B cell (primary cell): Measurements from ENCODE around the gene SCFD2. TPM values are rescaled to one million over a fixed set of nuclear protein-coding genes. Genes with fewer than 3 reads are reported as not detected.

Source experiments
- ATAC-seq: fragments of 200-7000 bp; cut with Tn5 transposase; one replicate; pipeline ENCODE4 v1.10.0; 2021; ENCODE audit warnings: low read depth, mild to moderate bottlenecking, moderate number of reproducible peaks, moderate library complexity
- CTCF ChIA-PET: fragments of 350-600 bp; sonication (Branson Sonifier 250); formaldehyde crosslinking; loops from one replicate; lab custom pipeline; 2021; ENCODE audit warnings: antibody characterized with exemption, inconsistent platforms; lab: Charles Lee
- POLR2A ChIA-PET: fragments of 350-600 bp; sonication (Branson Sonifier 250); formaldehyde crosslinking; loops from one replicate; lab custom pipeline; 2021; ENCODE audit warnings: antibody characterized with exemption; lab: Charles Lee
- DNase-seq: peaks from one replicate; pipeline ENCODE4 v3.0.0; 2013
- H2AFZ ChIP-seq: 2 replicates; pipeline ENCODE4 v1.6.1; 2012; ENCODE audit warnings: mild to moderate bottlenecking, low read depth, low read length; ENCODE audit not compliant: insufficient read depth, poor library complexity, severe bottlenecking
- H3K27ac ChIP-seq, 2 donors: 1 replicate in 1 of 2; 2 replicates in 1 of 2; pipeline ENCODE4 v1.5.1; 2012 to 2013; ENCODE audit warnings: low read length in 2 of 2, mild to moderate bottlenecking in 2 of 2, moderate library complexity in 1 of 2
- H3K27me3 ChIP-seq, 4 experiments: fragments of 200-600 bp in 1 of 4; sonication (generic) in 1 of 4; replicated peaks in 1 of 4; 1 replicate in 2 of 4; 2 replicates in 2 of 4; pipeline versions ENCODE4 v1.6.1 to v1.7.0; 2013 to 2016; ENCODE audit warnings: low read length in 3 of 4, mild to moderate bottlenecking in 2 of 4, mixed read lengths in 1 of 4, moderate library complexity in 1 of 4; ENCODE audit not compliant: insufficient read depth in 4 of 4, control insufficient read depth in 3 of 4; ENCODE audit errors: control extremely low read depth in 1 of 4
- H3K36me3 ChIP-seq, 2 experiments: replicated peaks in 1 of 2; 1 replicate in 1 of 2; 2 replicates in 1 of 2; pipeline versions ENCODE4 v1.6.1 to v1.7.1; 2013; ENCODE audit warnings: low read length in 1 of 2; ENCODE audit not compliant: insufficient read depth in 2 of 2, control insufficient read depth in 1 of 2; ENCODE audit errors: control extremely low read depth in 1 of 2, extremely low read depth in 1 of 2
- H3K4me1 ChIP-seq, 2 donors: fragments of 200-600 bp in 1 of 2; sonication (generic) in 1 of 2; 1 replicate in 1 of 2; 2 replicates in 1 of 2; pipeline versions ENCODE4 v1.5.1 to v1.6.1; 2013 to 2017; ENCODE audit warnings: low read length in 2 of 2; ENCODE audit not compliant: control insufficient read depth in 2 of 2, insufficient read depth in 2 of 2
- H3K4me2 ChIP-seq: replicated peaks from 2 replicates; pipeline ENCODE3; 2012; ENCODE audit warnings: mild to moderate bottlenecking, low read depth, low read length; ENCODE audit not compliant: poor library complexity, severe bottlenecking
- H3K4me3 ChIP-seq, 5 experiments: fragments of 200-600 bp in 1 of 5; sonication (generic) in 1 of 5; 1 replicate in 3 of 5; 2 replicates in 2 of 5; pipeline versions ENCODE4 v1.5.1 to v1.7.0; 2011 to 2016; ENCODE audit warnings: low read length in 4 of 5, mild to moderate bottlenecking in 4 of 5, low read depth in 2 of 5, control low read depth in 1 of 5, moderate library complexity in 1 of 5; ENCODE audit not compliant: insufficient read depth in 1 of 5; ENCODE audit errors: control extremely low read depth in 1 of 5, extremely low read depth in 1 of 5
- H3K79me2 ChIP-seq: fragments of 200-600 bp; sonication (generic); one replicate; pipeline ENCODE4 v1.6.0; 2016; ENCODE audit warnings: low read length; ENCODE audit not compliant: control insufficient read depth, insufficient read depth
- H3K9ac ChIP-seq: fragments of 200-600 bp; sonication (generic); 2 replicates; pipeline ENCODE4 v1.6.1; 2017; ENCODE audit warnings: mild to moderate bottlenecking, low read length, moderate library complexity
- H3K9me3 ChIP-seq, 3 donors: one replicate each; pipeline versions ENCODE4 v1.6.1 to v1.7.1; 2013; ENCODE audit warnings: low read length in 2 of 3; ENCODE audit not compliant: control insufficient read depth in 2 of 3, insufficient read depth in 1 of 3; ENCODE audit errors: control extremely low read depth in 1 of 3
- H4K20me1 ChIP-seq: 2 replicates; pipeline ENCODE4 v1.6.0; 2012; ENCODE audit warnings: mild to moderate bottlenecking, low read length; ENCODE audit not compliant: insufficient read depth, control insufficient read depth, poor library complexity, severe bottlenecking
- H3K27ac Mint-ChIP-seq: one replicate; pipeline ENCODE4 v1.8.0; 2021; ENCODE audit warnings: mixed read lengths
- H3K27me3 Mint-ChIP-seq: one replicate; pipeline ENCODE4 v1.8.0; 2021; ENCODE audit warnings: mixed read lengths
- H3K4me1 Mint-ChIP-seq: one replicate; pipeline ENCODE4 v1.8.0; 2021; ENCODE audit warnings: mixed read lengths
- H3K4me3 Mint-ChIP-seq: one replicate; pipeline ENCODE4 v1.8.0; 2021; ENCODE audit warnings: mixed read lengths
- H3K9me3 Mint-ChIP-seq: one replicate; pipeline ENCODE4 v1.8.0; 2022; ENCODE audit warnings: mixed read lengths; ENCODE audit not compliant: insufficient read depth
- CTCF ChIP-seq: fragments of 200-600 bp; IDR thresholded peaks from one replicate; pipeline ENCODE4 v1.8.0; 2022; ENCODE audit warnings: antibody characterized with exemption, mild to moderate bottlenecking
- EZH2 ChIP-seq: IDR thresholded peaks from 2 replicates; pipeline ENCODE4 v1.6.1; 2012; ENCODE audit warnings: borderline replicate concordance, low read depth, mild to moderate bottlenecking, moderate library complexity, low read length; ENCODE audit not compliant: insufficient read depth, poor library complexity, severe bottlenecking
- WGBS: methylation state at CpG from one replicate; pipeline ENCODE4 v1.1.5; 2013; ENCODE audit warnings: missing lambda C conversion rate; ENCODE audit not compliant: insufficient coverage; 5-methylcytosine and 5-hydroxymethylcytosine counted together
- intact Hi-C: fragments of 100-400 bp; cut with micrococcal nuclease; formaldehyde crosslinking; loops from one replicate; pipeline ENCODE4 v1.10.0; 2022
- polyA plus RNA-seq: library from polyadenylated mRNA; depleted of rRNA; stranded (reverse); fragments of >200 nt; gene quantifications from 2 replicates; pipeline ENCODE4 v1.2.3, GENCODE V29; 2012
- total RNA-seq, 2 donors: library from RNA; stranded (reverse); fragments of 120-200 nt in 1 of 2; gene quantifications; 1 replicate in 1 of 2; 2 replicates in 1 of 2; pipeline versions ENCODE4 v1.2.3 to v1.2.4, GENCODE V29; 2013 to 2022

Gene SCFD2
- total and polyA plus RNA-seq, 2 donors (not counting 1 experiment from before 2014, with no cell fraction given): 12.8 to 20.4 TPM

GRCh38 chr4:52877036-52877435 lies 488.8 kb downstream of the SCFD2 start:
- CTCF ChIA-PET: no interaction called here
- no peak overlapping the region for H3K4me2 ChIP-seq
- H3K79me2 ChIP-seq: no peaks in the 10 kb centered on the region
- H3K9ac ChIP-seq: no peak overlapping the region
- H3K27ac Mint-ChIP-seq: no peak overlapping the region
- H3K4me3 ChIP-seq: no peak overlapping the region
- H3K4me1 ChIP-seq: no peaks in the 10 kb centered on the region
- no peak overlapping the region for H3K4me3 Mint-ChIP-seq
- POLR2A ChIA-PET: no interaction called here
- ATAC-seq: no peak
- H3K27me3 Mint-ChIP-seq: no peaks in the 10 kb centered on the region
- H3K4me1 Mint-ChIP-seq: no peaks in the 10 kb centered on the region
- DNase-seq: no peak
- H3K27ac ChIP-seq: no peak overlapping the region
- no peaks in the 10 kb centered on the region for H3K9me3 ChIP-seq
- intact Hi-C loops: no loop called here
- H3K27me3 ChIP-seq: no peaks in the 10 kb centered on the region
- 89% methylated on average over 1 of the region's 2 CpGs for WGBS
- H3K9me3 Mint-ChIP-seq: no peaks in the 10 kb centered on the region
- TF ChIP-seq EZH2 (no peak), CTCF (no peak)
- H3K36me3 ChIP-seq: no peaks in the 10 kb centered on the region
- H2AFZ ChIP-seq: no peak overlapping the region
- H4K20me1 ChIP-seq: no peaks in the 10 kb centered on the region

- H3K9ac ChIP-seq: no peak overlapping the region
- no peaks in the 10 kb centered on the region for H3K4me1 Mint-ChIP-seq
- CTCF ChIA-PET: no interaction called here
- no peak overlapping the region for H3K27ac ChIP-seq
- no peaks in the 10 kb centered on the region for H4K20me1 ChIP-seq
- H3K27ac Mint-ChIP-seq: no peak overlapping the region
- no peaks in the 10 kb centered on the region for H3K79me2 ChIP-seq
- H3K9me3 ChIP-seq: no peaks in the 10 kb centered on the region
- ATAC-seq (no peak), DNase-seq (no peak)
- H3K27me3 Mint-ChIP-seq: no peaks in the 10 kb centered on the region
- H2AFZ ChIP-seq: no peak overlapping the region
- POLR2A ChIA-PET: no interaction called here
- no peak overlapping the region for H3K4me3 Mint-ChIP-seq
- TF ChIP-seq CTCF (no peak), EZH2 (no peak)
- no peak overlapping the region for H3K4me2 ChIP-seq
- intact Hi-C loops: no loop called here
- H3K9me3 Mint-ChIP-seq: no peaks in the 10 kb centered on the region
- H3K36me3 ChIP-seq: no peaks in the 10 kb centered on the region
- H3K27me3 ChIP-seq: no peaks in the 10 kb centered on the region
- H3K4me3 ChIP-seq: no peak overlapping the region
- 100% methylated on average over 1 of the region's 4 CpGs for whole genome bisulfite sequencing
- no peaks in the 10 kb centered on the region for H3K4me1 ChIP-seq
Observed at GRCh38 chr4:52876069-52876468, 489.8 kb downstream of the SCFD2 start.
